ENCODE results near the gene COX7B2. TPM values are rescaled to one million over a fixed set of nuclear protein-coding genes. Genes with fewer than 3 reads are reported as not detected.

COX7B2 gene
- polyA plus RNA-seq, 3 donors = not detected

GRCh38 chr4:46837639-46838038, 71.4 kb downstream of the COX7B2 start:
- Mint-ChIP-seq H3K27me3 (ENCODE audit: low read depth in 3 of 3) (peaks cover 0 to 3% (median 0%) of the 10 kb centered on the region in 3 donors), H3K4me1 (no peaks in the 10 kb centered on the region), H3K9me3 (peaks cover 0 to 6% (median 0%) of the 10 kb centered on the region in 7 donors), H3K36me3 (no peaks in the 10 kb centered on the region), H3K4me3 (no peak overlapping the region), H3K27ac (no peak overlapping the region)
- Histone ChIP-seq H4K20me1 (ENCODE audit: insufficient read depth, low read length) (no peaks in the 10 kb centered on the region), H3K9ac (ENCODE audit: insufficient read depth, low read length, poor library complexity, severe bottlenecking) (no peak overlapping the region), H3K27ac (ENCODE audit: low read depth in 1 of 2, low read length in 2 of 2) (no peak overlapping the region), H3K79me2 (ENCODE audit: insufficient read depth, low read length) (no peaks in the 10 kb centered on the region), H3K4me2 (replicated peaks; ENCODE audit: extremely low read depth, low read length, poor library complexity, severe bottlenecking) (no peak overlapping the region), H3K27me3 (ENCODE audit: control insufficient read depth in 2 of 2, insufficient read depth in 2 of 2, low read length in 2 of 2) (no peaks in the 10 kb centered on the region), H3K9me3 (replicated peaks in 1 of 2; ENCODE audit: control insufficient read depth in 1 of 2, insufficient read depth in 1 of 2, low read length in 2 of 2) (no peaks in the 10 kb centered on the region), H3K4me1 (ENCODE audit: control insufficient read depth in 1 of 2, insufficient read depth in 2 of 2, low read length in 2 of 2) (no peaks in the 10 kb centered on the region), H2AFZ (ENCODE audit: insufficient read depth, low read depth, low read length, poor library complexity, severe bottlenecking) (no peak overlapping the region), H3K36me3 (replicated peaks in 1 of 2; ENCODE audit: control insufficient read depth in 1 of 2, insufficient read depth in 2 of 2, low read length in 2 of 2) (no peaks in the 10 kb centered on the region), H3K4me3 (replicated peaks in 1 of 3; ENCODE audit: low read depth in 2 of 3, low read length in 3 of 3) (no peak overlapping the region)
- no peak for TF ChIP-seq CTCF (IDR thresholded peaks at IDR 0.05)
- no peak for DNase-seq
- intact Hi-C loops (cut with micrococcal nuclease) = no loop called here
- no CpG with 5 or more reads among the region's 2 CpGs for WGBS (ENCODE audit: insufficient coverage)

GRCh38 chr4:46836584-46836983, 72.5 kb downstream of the COX7B2 start:
- Histone ChIP-seq H3K4me2 (replicated peaks; ENCODE audit: extremely low read depth, low read length, poor library complexity, severe bottlenecking) (no peak overlapping the region), H3K27ac (ENCODE audit: low read depth in 1 of 2, low read length in 2 of 2) (no peak overlapping the region), H3K36me3 (replicated peaks in 1 of 2; ENCODE audit: control insufficient read depth in 1 of 2, insufficient read depth in 2 of 2, low read length in 2 of 2) (no peaks in the 10 kb centered on the region), H3K27me3 (ENCODE audit: control insufficient read depth in 2 of 2, insufficient read depth in 2 of 2, low read length in 2 of 2) (no peaks in the 10 kb centered on the region), H3K9ac (ENCODE audit: insufficient read depth, low read length, poor library complexity, severe bottlenecking) (no peak overlapping the region), H3K4me1 (ENCODE audit: control insufficient read depth in 1 of 2, insufficient read depth in 2 of 2, low read length in 2 of 2) (no peaks in the 10 kb centered on the region), H3K9me3 (replicated peaks in 1 of 2; ENCODE audit: control insufficient read depth in 1 of 2, insufficient read depth in 1 of 2, low read length in 2 of 2) (no peaks in the 10 kb centered on the region), H3K4me3 (replicated peaks in 1 of 3; ENCODE audit: low read depth in 2 of 3, low read length in 3 of 3) (no peak overlapping the region), H2AFZ (ENCODE audit: insufficient read depth, low read depth, low read length, poor library complexity, severe bottlenecking) (no peak overlapping the region), H4K20me1 (ENCODE audit: insufficient read depth, low read length) (no peaks in the 10 kb centered on the region), H3K79me2 (ENCODE audit: insufficient read depth, low read length) (no peaks in the 10 kb centered on the region)
- no peak for DNase-seq
- H3K36me3 Mint-ChIP-seq = no peaks in the 10 kb centered on the region
- no peak for TF ChIP-seq CTCF (IDR thresholded peaks at IDR 0.05)
- 83% methylated on average over 1 of the region's 4 CpGs for WGBS (ENCODE audit: insufficient coverage)
- peaks cover 0 to 3% (median 0%) of the 10 kb centered on the region in 3 donors for H3K27me3 Mint-ChIP-seq (ENCODE audit: low read depth in 3 of 3)
- H3K4me1 Mint-ChIP-seq = no peaks in the 10 kb centered on the region
- peaks cover 0 to 13% (median 2%) of the 10 kb centered on the region in 7 donors for H3K9me3 Mint-ChIP-seq
- H3K27ac Mint-ChIP-seq = no peak overlapping the region
- intact Hi-C loops (cut with micrococcal nuclease) = no loop called here
- no peak overlapping the region for H3K4me3 Mint-ChIP-seq

Data from CD14-positive monocyte (primary cell).